ENCODE results near the gene PAX2.

- no peak for TF ChIP-seq CTCF (IDR thresholded peaks at IDR 0.05)
- TF ChIP-seq POLR2A (IDR thresholded peaks at IDR 0.05) = no peak
- no peak for TF ChIP-seq POLR2AphosphoS5 (IDR thresholded peaks at IDR 0.05)
Measured at GRCh38 chr10:100735087-100735336, 10.4 kb upstream of the PAX2 start.
